ENCODE results near the gene EMILIN1. TPM values are rescaled to one million over a fixed set of nuclear protein-coding genes. Genes with fewer than 3 reads are reported as not detected.

The EMILIN1 gene
- total and polyA plus RNA-seq, 3 donors from 2014 or later = 29.2 to 50.7 (median 35.9) TPM

DNA sequence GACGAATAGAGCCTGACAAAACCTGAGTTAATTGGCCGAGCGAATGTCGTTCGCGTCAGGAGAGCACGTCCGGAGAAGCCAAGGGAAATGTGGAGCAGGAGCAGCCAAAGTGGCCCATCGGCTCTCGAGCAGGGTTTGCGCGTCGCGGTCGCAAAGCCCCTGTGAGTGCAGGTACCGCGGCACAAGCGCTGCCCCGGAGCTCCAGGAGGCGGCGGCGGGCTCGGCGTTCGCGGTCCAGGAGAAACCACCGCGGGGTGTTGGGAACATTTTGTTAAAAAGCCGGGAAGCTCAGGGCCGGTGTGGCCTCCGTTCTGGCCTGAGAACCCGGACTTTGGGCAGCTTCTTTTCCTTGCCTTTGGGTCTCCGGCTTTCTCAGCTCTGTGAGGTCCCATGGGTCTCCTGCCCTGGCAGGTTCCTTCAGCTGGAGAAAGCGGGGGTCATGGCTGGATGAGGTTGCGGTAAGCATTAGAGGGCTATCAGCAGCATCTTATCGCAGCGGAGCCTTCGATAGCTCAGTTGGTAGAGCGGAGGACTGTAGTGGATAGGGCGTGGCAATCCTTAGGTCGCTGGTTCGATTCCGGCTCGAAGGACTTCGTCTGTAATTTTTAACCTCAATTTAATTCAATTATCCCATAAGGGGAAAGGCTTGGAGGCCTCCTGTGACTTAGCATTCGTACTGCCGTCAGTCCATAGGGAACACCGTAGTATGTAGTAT is 28.0 kb upstream of the EMILIN1 start:
- 0 to 1% methylated on average over 9 to 47 of the region's 48 CpGs for WGBS, 2 donors
- peak; percentile 20 to 30 (median 24) for TF ChIP-seq CTCF (IDR thresholded peaks at IDR 0.05)
- TF ChIP-seq POLR2A (IDR thresholded peaks at IDR 0.05) = no peak
- Histone ChIP-seq H3K36me3 (ENCODE audit: low read depth, missing control alignments) (no peaks in the 10 kb centered on the region), H3K9me3 (no peaks in the 10 kb centered on the region), H3K27ac (peak overlapping the region; percentile 94 to 95), H3K27me3 (no peaks in the 10 kb centered on the region), H3K4me1 (peaks cover 8% of the 10 kb centered on the region), H3K4me3 (peak overlapping the region; percentile 96 to 97)
- peak; percentile 95 for DNase-seq
- intact Hi-C loops (cut with DNase I; ENCODE audit: low total_unique reads) = no loop called here

DNA sequence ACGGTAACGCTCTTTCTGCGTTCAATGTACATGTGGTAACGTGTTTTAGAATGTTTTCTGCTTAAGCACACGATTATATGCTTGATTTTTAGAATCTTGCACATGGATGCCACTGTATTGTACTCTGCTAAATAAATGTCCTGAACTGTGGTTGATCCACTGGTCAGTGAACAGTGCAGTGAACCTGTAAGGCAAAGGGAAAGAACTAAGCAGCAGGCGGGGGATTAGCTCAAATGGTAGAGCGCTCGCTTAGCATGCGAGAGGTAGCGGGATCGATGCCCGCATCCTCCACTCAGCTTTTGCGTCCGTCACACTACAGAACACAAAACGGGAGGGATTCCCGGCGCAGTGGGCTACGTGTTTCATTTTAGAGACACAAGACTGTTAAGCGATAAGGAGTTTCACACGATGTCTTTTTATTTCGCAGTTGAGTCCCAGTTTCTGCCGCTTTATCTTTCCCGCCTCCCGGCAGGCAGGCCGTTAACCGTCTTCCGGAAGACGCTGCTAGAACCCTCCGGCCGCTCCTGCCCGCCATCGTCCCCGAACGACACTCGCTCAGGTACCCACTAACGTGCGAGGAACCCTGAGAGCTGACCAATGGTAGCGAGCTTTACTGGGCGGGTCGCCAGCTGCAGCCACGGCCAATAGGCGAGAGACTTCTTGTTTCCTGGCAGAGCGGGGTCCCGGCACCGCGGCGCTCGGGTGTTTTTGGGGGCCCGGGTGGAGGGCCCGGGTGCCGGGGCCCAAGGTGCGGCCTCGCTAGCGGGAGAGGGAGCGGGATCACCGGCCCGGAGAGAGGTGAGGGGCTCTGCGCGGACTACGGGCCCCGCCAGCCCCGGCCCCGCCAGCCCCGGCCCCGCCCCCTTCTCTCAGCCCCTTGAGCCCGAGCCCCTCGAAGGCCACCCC is 27.2 kb upstream of the EMILIN1 start, which contains the start of gene AGBL5:
Gene AGBL5, plus strand, starts transcription at position 673 of the 906 bp plus-strand sequence. CDS start 1,291 bp downstream, outside the sequence.
- WGBS, 2 donors = 0% methylated on average over 33 to 56 of the region's 67 CpGs
- Histone ChIP-seq H3K27me3 (no peaks in the 10 kb centered on the region), H3K27ac (peak within 1 kb of the TSS; percentile 94 to 95), H3K4me1 (peaks cover 8% of the 10 kb centered on the region), H3K9me3 (no peaks in the 10 kb centered on the region), H3K4me3 (peak within 1 kb of the TSS; percentile 96 to 97), H3K36me3 (ENCODE audit: low read depth, missing control alignments) (no peaks in the 10 kb centered on the region)
- DNase-seq = peak; percentile 98
- intact Hi-C loops (cut with DNase I; ENCODE audit: low total_unique reads) = no loop called here
- no peak for TF ChIP-seq CTCF (IDR thresholded peaks at IDR 0.05)
- TF ChIP-seq POLR2A (IDR thresholded peaks at IDR 0.05) = no peak

- TF ChIP-seq CTCF (IDR thresholded peaks at IDR 0.05) = no peak
- no peak for TF ChIP-seq POLR2A (IDR thresholded peaks at IDR 0.05)
- Histone ChIP-seq H3K36me3 (ENCODE audit: low read depth, missing control alignments) (no peaks in the 10 kb centered on the region), H3K9me3 (no peaks in the 10 kb centered on the region), H3K27me3 (no peaks in the 10 kb centered on the region), H3K4me1 (peaks cover 8% of the 10 kb centered on the region), H3K27ac (peak overlapping the region; percentile 94 to 95), H3K4me3 (peak overlapping the region; percentile 96 to 97)
- no peak for DNase-seq
- intact Hi-C loops (cut with DNase I; ENCODE audit: low total_unique reads) = no loop called here
- 6 to 10% methylated on average over 5 to 15 of the region's 24 CpGs for WGBS, 2 donors
Measured at GRCh38 chr2:27051902-27052645, 26.3 kb upstream of the EMILIN1 start.

GRCh38 chr2:27053321-27053720 is 25.1 kb upstream of the EMILIN1 start:
- Histone ChIP-seq H3K36me3 (ENCODE audit: low read depth, missing control alignments) (no peaks in the 10 kb centered on the region), H3K27me3 (no peaks in the 10 kb centered on the region), H3K4me1 (peaks cover 8% of the 10 kb centered on the region), H3K4me3 (no peak overlapping the region), H3K27ac (no peak overlapping the region), H3K9me3 (no peaks in the 10 kb centered on the region)
- TF ChIP-seq CTCF (IDR thresholded peaks at IDR 0.05) (no peak), POLR2A (IDR thresholded peaks at IDR 0.05) (no peak)
- no peak for DNase-seq
- intact Hi-C loops (cut with DNase I; ENCODE audit: low total_unique reads) = no loop called here
- WGBS, 2 donors = 81% methylated on average over 11 of the region's 11 CpGs
